ENCODE results near the gene RASL11B. TPM values are rescaled to one million over a fixed set of nuclear protein-coding genes. Genes with fewer than 3 reads are reported as not detected.

RASL11B gene
- total and polyA plus RNA-seq, 9 of the 15 experiments (the other 6 are each of a cell fraction or from before 2014, with no cell fraction given), result 0.24 to 1.5 (median 0.53) TPM

DNA sequence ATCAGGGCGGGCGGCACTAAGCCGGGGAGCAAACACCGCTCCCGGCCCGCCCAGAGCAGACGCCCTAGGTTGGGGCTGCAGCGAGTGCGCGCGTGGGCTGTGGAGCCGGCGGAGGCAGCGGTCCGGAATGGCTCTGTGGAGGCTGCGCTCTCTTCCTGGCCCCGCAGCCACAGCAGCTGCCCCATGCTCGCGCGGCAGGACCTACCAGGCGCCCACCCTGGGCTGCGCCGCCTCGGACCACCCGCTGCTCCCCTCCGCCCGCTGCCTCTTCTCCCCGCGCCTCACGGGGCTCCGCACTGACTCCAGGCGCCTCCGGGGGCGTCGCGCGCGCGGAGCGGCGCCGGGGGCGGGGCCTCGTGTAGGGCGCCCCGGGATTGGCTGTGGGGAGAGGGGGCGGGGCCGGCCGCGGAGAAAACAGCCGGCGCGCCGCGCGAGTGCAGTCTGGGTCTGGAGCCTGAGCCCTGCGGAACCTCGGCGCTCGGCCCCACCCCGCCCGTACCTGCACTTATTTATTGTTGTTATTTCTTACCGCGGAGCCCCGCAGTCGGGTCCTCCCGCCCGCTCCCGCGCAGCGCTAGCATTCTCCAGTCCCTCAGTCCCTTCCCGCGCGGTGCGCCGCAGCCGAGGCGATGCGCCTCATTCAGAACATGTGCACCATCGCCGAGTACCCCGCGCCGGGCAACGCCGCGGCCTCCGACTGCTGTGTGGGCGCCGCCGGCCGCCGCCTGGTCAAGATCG is at the start of gene RASL11B (continued):
- TF ChIP-seq CCNT2 (IDR thresholded peaks at IDR 0.05; ENCODE audit: borderline replicate concordance, extremely low read depth, insufficient read length, low read depth, low read length) (peak; percentile 25), GTF2E2 (tag; IDR thresholded peaks at IDR 0.05) (no peak), ZNF232 (CRISPR knock-in tag; IDR thresholded peaks at IDR 0.05) (peak; percentile 91), ZFX (CRISPR knock-in tag; IDR thresholded peaks at IDR 0.05) (peak; percentile 33), RNF2 (IDR thresholded peaks at IDR 0.05) (peak; percentile 53; the same call in 1 of the 2 replicates), RBFOX2 (IDR thresholded peaks at IDR 0.05; ENCODE audit: low read depth, low read length) (peak; percentile 77), EGR1 (conservative IDR thresholded peaks at IDR 0.05) (peak; percentile 77), ZC3H4 (CRISPR knock-in tag; IDR thresholded peaks at IDR 0.05; ENCODE audit: borderline replicate concordance) (no peak), FOXJ2 (tag; IDR thresholded peaks at IDR 0.05) (no peak), MTA3 (IDR thresholded peaks at IDR 0.05; ENCODE audit: borderline replicate concordance) (peak; percentile 58; the same call in 1 of the 2 replicates), RHOXF2B (CRISPR knock-in tag; conservative IDR thresholded peaks at IDR 0.05) (no peak), FOXP1 (CRISPR knock-in tag; IDR thresholded peaks at IDR 0.05) (peak; percentile 82), ZNF561 (CRISPR knock-in tag; conservative IDR thresholded peaks at IDR 0.05) (no peak), CXXC5 (CRISPR knock-in tag; IDR thresholded peaks at IDR 0.05) (peak; percentile 42), SIN3B (IDR thresholded peaks at IDR 0.05; ENCODE audit: low read depth) (peak; percentile 14; the same call in 1 of the 2 replicates), CTBP1 (IDR thresholded peaks at IDR 0.05; ENCODE audit: borderline replicate concordance) (peak; percentile 86)
- TF ChIP-seq, protein P1, sequence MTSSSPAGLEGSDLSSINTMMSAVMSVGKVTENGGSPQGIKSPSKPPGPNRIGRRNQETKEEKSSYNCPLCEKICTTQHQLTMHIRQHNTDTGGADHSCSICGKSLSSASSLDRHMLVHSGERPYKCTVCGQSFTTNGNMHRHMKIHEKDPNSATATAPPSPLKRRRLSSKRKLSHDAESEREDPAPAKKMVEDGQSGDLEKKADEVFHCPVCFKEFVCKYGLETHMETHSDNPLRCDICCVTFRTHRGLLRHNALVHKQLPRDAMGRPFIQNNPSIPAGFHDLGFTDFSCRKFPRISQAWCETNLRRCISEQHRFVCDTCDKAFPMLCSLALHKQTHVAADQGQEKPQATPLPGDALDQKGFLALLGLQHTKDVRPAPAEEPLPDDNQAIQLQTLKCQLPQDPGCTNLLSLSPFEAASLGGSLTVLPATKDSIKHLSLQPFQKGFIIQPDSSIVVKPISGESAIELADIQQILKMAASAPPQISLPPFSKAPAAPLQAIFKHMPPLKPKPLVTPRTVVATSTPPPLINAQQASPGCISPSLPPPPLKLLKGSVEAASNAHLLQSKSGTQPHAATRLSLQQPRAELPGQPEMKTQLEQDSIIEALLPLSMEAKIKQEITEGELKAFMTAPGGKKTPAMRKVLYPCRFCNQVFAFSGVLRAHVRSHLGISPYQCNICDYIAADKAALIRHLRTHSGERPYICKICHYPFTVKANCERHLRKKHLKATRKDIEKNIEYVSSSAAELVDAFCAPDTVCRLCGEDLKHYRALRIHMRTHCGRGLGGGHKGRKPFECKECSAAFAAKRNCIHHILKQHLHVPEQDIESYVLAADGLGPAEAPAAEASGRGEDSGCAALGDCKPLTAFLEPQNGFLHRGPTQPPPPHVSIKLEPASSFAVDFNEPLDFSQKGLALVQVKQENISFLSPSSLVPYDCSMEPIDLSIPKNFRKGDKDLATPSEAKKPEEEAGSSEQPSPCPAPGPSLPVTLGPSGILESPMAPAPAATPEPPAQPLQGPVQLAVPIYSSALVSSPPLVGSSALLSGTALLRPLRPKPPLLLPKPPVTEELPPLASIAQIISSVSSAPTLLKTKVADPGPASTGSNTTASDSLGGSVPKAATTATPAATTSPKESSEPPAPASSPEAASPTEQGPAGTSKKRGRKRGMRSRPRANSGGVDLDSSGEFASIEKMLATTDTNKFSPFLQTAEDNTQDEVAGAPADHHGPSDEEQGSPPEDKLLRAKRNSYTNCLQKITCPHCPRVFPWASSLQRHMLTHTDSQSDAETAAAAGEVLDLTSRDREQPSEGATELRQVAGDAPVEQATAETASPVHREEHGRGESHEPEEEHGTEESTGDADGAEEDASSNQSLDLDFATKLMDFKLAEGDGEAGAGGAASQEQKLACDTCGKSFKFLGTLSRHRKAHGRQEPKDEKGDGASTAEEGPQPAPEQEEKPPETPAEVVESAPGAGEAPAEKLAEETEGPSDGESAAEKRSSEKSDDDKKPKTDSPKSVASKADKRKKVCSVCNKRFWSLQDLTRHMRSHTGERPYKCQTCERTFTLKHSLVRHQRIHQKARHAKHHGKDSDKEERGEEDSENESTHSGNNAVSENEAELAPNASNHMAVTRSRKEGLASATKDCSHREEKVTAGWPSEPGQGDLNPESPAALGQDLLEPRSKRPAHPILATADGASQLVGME (CRISPR knock-in tag; IDR thresholded peaks at IDR 0.05), result no peak
- TF ChIP-seq, protein P2, sequence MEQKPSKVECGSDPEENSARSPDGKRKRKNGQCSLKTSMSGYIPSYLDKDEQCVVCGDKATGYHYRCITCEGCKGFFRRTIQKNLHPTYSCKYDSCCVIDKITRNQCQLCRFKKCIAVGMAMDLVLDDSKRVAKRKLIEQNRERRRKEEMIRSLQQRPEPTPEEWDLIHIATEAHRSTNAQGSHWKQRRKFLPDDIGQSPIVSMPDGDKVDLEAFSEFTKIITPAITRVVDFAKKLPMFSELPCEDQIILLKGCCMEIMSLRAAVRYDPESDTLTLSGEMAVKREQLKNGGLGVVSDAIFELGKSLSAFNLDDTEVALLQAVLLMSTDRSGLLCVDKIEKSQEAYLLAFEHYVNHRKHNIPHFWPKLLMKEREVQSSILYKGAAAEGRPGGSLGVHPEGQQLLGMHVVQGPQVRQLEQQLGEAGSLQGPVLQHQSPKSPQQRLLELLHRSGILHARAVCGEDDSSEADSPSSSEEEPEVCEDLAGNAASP (IDR thresholded peaks at IDR 0.05), result no peak
- TF ChIP-seq, protein P3, sequence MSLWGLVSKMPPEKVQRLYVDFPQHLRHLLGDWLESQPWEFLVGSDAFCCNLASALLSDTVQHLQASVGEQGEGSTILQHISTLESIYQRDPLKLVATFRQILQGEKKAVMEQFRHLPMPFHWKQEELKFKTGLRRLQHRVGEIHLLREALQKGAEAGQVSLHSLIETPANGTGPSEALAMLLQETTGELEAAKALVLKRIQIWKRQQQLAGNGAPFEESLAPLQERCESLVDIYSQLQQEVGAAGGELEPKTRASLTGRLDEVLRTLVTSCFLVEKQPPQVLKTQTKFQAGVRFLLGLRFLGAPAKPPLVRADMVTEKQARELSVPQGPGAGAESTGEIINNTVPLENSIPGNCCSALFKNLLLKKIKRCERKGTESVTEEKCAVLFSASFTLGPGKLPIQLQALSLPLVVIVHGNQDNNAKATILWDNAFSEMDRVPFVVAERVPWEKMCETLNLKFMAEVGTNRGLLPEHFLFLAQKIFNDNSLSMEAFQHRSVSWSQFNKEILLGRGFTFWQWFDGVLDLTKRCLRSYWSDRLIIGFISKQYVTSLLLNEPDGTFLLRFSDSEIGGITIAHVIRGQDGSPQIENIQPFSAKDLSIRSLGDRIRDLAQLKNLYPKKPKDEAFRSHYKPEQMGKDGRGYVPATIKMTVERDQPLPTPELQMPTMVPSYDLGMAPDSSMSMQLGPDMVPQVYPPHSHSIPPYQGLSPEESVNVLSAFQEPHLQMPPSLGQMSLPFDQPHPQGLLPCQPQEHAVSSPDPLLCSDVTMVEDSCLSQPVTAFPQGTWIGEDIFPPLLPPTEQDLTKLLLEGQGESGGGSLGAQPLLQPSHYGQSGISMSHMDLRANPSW (CRISPR knock-in tag; IDR thresholded peaks at IDR 0.05), result no peak

Data from K562 (cell line).